ENCODE measurements around the gene ADSS2.
"Not testable (repeated sequence)": the region's sequence is repeated elsewhere in the genome, so short reads cannot be mapped to it uniquely, and the experiment has no call there.

Gene ADSS2

DNA sequence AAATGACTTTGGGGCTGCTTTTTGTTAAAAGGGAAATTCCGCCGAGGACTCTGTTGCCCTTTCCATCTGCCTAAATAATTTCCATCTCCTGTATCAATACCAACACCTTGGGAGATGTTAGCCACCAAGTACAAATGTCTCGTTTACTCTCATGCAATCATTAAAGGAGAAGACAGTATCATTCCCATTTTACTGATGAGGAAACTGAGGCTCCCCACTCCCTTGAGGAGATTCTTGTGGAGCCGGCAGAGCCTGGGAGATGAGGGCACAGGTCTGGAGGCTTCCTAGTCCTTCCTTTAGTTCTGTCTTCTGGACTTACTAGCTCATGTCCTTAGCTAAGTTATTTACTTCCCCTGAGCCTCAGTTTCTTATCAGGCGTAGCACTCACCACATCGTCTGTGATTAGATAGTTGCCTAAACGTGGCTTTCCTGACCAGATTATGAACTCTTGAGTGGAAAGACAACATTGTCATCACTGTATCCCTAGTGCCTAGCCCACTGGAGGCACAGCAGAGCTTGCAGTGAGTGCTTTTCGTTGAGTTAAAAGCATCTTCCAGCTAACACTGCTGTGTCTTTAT, 81.6 kb downstream of the ADSS2 start:
- no peak for DNase-seq (ENCODE audit: low read depth, low spot score)
- in situ Hi-C loops (cut with HindIII; ENCODE audit: low sequenced_read_pairs), result no loop called here
- no peak for TF ChIP-seq CTCF (IDR thresholded peaks at IDR 0.05; ENCODE audit: low read depth, low read length)

DNA sequence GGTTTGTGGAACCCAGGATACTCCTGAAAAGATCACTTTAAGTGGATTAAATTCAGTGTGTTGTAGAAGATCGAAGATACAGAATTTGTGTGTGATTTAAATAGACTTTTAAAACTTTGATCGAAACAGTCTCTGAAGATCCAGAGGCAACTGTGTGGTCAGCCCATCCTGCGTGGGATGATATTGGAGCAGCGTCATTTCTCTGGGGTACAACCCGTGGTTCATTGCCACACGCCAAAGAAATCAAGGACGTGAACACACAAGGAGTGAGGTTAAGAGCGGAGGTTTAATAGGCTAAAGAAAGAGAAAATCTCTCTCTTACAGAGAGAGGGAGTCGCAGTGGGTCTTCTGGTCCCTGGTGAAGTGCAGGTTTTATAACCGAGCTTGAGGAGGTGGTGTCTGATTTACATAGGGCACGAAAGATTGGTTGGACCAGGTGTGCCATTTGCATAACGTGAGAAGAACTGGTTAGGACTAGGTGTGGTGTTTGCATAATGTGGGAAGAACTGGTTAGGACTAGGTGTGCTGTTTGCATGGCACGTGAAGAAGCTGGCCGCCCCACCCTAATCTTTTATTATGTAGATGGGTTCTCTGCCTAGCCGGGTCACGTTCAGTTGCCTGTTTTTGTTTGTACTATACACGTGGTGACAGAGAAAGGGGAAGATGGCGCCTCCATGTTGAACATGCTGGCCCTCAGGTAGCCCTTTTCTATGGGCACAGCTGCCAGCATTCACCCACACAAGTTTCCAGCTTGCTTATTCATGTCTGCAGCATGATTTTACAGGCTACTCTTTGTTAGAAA, 82.3 kb downstream of the ADSS2 start:
- H3K4me3 ChIP-seq (ENCODE audit: low read depth, low read length), result no peak overlapping the region
- no peak for TF ChIP-seq CTCF (IDR thresholded peaks at IDR 0.05; ENCODE audit: low read depth, low read length)
- in situ Hi-C loops (cut with HindIII; ENCODE audit: low sequenced_read_pairs), result no loop called here
- no peak for DNase-seq (ENCODE audit: low read depth, low spot score)

More for the DNA sequence above, 81.6 kb downstream of the ADSS2 start:
- no peak overlapping the region for H3K4me3 ChIP-seq (ENCODE audit: low read depth, low read length)

DNA sequence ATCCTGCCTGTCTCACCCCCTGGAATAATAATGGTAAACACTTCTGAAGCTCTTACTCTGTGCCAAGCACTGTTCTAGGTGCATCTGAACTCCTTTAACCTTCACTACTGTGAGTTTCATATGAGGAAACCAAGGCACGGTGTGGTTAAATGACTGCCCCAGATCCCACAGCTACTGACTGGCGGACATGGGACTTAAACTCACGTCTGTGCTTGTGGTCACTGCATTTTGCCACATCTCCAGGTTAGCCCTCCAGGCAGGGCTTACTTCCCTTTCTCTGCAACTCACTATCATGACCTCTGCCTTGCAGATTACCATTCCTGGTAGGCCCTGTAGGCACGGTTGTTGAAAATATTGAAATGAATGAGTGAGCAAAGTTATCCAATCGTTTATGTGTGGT, 83.4 kb downstream of the ADSS2 start:
- in situ Hi-C loops (cut with HindIII; ENCODE audit: low sequenced_read_pairs), result no loop called here
- no peak for TF ChIP-seq CTCF (IDR thresholded peaks at IDR 0.05; ENCODE audit: low read depth, low read length)
- H3K4me3 ChIP-seq (ENCODE audit: low read depth, low read length), result no peak overlapping the region
- DNase-seq (ENCODE audit: low read depth, low spot score), result no peak

- no peak for DNase-seq (ENCODE audit: low read depth, low spot score)
- in situ Hi-C loops (cut with HindIII; ENCODE audit: low sequenced_read_pairs), result no loop called here
- no peak overlapping the region for H3K4me3 ChIP-seq (ENCODE audit: low read depth, low read length)
- TF ChIP-seq CTCF (IDR thresholded peaks at IDR 0.05; ENCODE audit: low read depth, low read length), result no peak
These were observed 84.2 kb downstream of the ADSS2 start for GRCh38 chr1:244367399-244368114.

DNA sequence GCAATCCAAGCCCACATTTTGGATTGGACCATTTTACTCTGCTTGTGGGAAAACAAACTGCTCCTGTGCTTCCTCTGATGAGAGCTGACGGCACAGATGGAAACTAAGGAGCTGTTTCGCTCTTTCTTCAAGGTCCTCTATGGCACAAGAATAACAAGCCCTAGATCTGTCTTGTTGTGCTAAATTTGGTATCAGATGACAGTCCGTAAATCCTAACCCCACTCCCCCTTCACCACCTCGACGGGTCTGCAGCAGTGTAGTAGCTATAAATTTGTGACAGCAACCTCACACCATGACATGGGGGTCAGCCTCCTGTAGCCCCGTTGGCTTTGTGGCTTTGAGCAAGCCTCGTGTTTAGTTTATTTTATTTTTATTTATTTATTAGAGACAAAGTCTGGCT, 85.9 kb downstream of the ADSS2 start:
- H3K4me3 ChIP-seq (ENCODE audit: low read depth, low read length), result no peak overlapping the region
- TF ChIP-seq CTCF (IDR thresholded peaks at IDR 0.05; ENCODE audit: low read depth, low read length), result no peak
- DNase-seq (ENCODE audit: low read depth, low spot score), result no peak
- in situ Hi-C loops (cut with HindIII; ENCODE audit: low sequenced_read_pairs), result no loop called here

- H3K4me3 ChIP-seq (ENCODE audit: low read depth, low read length); DNase-seq (ENCODE audit: low read depth, low spot score); in situ Hi-C loops (cut with HindIII; ENCODE audit: low sequenced_read_pairs): not testable (repeated sequence)
These were observed 86.4 kb downstream of the ADSS2 start for GRCh38 chr1:244365262-244365661.

DNA sequence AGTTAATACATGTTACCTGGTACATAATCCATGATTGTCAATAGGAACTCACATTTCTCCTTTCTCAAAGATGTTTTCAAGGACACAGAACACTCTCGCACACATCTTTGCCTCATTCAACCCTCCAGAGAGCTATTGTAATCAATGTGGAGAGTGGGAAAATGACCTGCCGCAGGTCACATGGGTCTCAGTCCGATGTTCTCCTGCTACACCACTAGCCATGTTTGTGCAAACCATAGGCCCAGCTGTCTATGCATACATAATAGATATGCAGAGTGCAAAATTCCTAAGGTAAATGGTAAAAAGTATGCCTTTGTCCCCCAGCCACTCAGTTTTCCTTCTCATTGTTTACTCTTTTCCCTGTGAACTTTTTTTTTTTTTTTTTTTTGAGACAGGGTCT, 89.2 kb downstream of the ADSS2 start:
- H3K4me3 ChIP-seq (ENCODE audit: low read depth, low read length), result no peak overlapping the region
- TF ChIP-seq CTCF (IDR thresholded peaks at IDR 0.05; ENCODE audit: low read depth, low read length), result no peak
- no peak for DNase-seq (ENCODE audit: low read depth, low spot score)
- in situ Hi-C loops (cut with HindIII; ENCODE audit: low sequenced_read_pairs), result no loop called here
